PFSK-1 (cell line): Measurements from ENCODE around the gene BCAS2.

Experiments used
- POLR2AphosphoS5 ChIP-seq: IDR thresholded peaks from 2 replicates; pipeline ENCODE4 v1.6.1; 2012; ENCODE audit warnings: low read depth, mild to moderate bottlenecking, control low read depth, low read length, moderate library complexity
- SIN3A ChIP-seq: IDR thresholded peaks from 2 replicates; pipeline ENCODE4 v1.6.1; 2012; ENCODE audit warnings: mild to moderate bottlenecking, low read length, moderate library complexity, borderline replicate concordance; ENCODE audit not compliant: insufficient read depth

GRCh38 chr1:114627107-114627506 lies 45.7 kb upstream of the BCAS2 start:
- no peak for TF ChIP-seq SIN3A
- no peak for TF ChIP-seq POLR2AphosphoS5
